ENCODE results near the gene ZNF541. TPM values are rescaled to one million over a fixed set of nuclear protein-coding genes. Genes with fewer than 3 reads are reported as not detected.

Gene ZNF541
- total and polyA plus RNA-seq, 2 donors = 0.14 to 0.39 TPM

Other genes starting within 250 kb of the ZNF541 start
- 0.52 TPM for gene C5AR2, start 241.0 kb downstream of the ZNF541 start, total RNA-seq
- 0.78 TPM for gene C5AR2, start 241.0 kb downstream of the ZNF541 start, polyA plus RNA-seq
- 5.2 TPM for gene DHX34, start 223.8 kb downstream of the ZNF541 start, total RNA-seq
- gene DHX34, start 223.8 kb downstream of the ZNF541 start, polyA plus RNA-seq = 16.0 TPM
- 1.7 TPM for gene MEIS3, start 153.6 kb downstream of the ZNF541 start, total RNA-seq
- gene MEIS3, start 153.6 kb downstream of the ZNF541 start, polyA plus RNA-seq = 4.3 TPM
- gene SLC8A2, start 101.3 kb downstream of the ZNF541 start, total RNA-seq = 0.14 TPM
- 0.16 TPM for gene SLC8A2, start 101.3 kb downstream of the ZNF541 start, polyA plus RNA-seq
- 14.4 TPM for gene KPTN, start 88.9 kb downstream of the ZNF541 start, total RNA-seq
- 32.2 TPM for gene KPTN, start 88.9 kb downstream of the ZNF541 start, polyA plus RNA-seq
- gene NAPA, start 58.1 kb downstream of the ZNF541 start, total RNA-seq = 111 TPM
- gene NAPA, start 58.1 kb downstream of the ZNF541 start, polyA plus RNA-seq = 89.2 TPM
- gene BICRA, start 36.0 kb upstream of the ZNF541 start, total RNA-seq = 1.5 TPM
- gene BICRA, start 36.0 kb upstream of the ZNF541 start, polyA plus RNA-seq = 8.1 TPM
- 1.9 TPM for gene EHD2, start 140.3 kb upstream of the ZNF541 start, total RNA-seq
- 14.2 TPM for gene EHD2, start 140.3 kb upstream of the ZNF541 start, polyA plus RNA-seq
- gene NOP53, start 172.4 kb upstream of the ZNF541 start, total RNA-seq = 324 TPM
- 621 TPM for gene NOP53, start 172.4 kb upstream of the ZNF541 start, polyA plus RNA-seq
- 198 TPM for gene SELENOW, start 205.6 kb upstream of the ZNF541 start, total RNA-seq
- gene SELENOW, start 205.6 kb upstream of the ZNF541 start, polyA plus RNA-seq = 349 TPM
- gene TPRX1, start 231.4 kb upstream of the ZNF541 start, total RNA-seq = not detected
- not detected for gene TPRX1, start 231.4 kb upstream of the ZNF541 start, polyA plus RNA-seq
- gene CRX, start 248.8 kb upstream of the ZNF541 start, total RNA-seq = under 0.01 TPM
- gene CRX, start 248.8 kb upstream of the ZNF541 start, polyA plus RNA-seq = 0.05 TPM

All from thymus (tissue), 2 donors.